HG03457 (cell line): Measurements from ENCODE around the gene PPP1R14C.

Experiments
- ATAC-seq: cut with Tn5 transposase; IDR thresholded peaks from one replicate; pipeline ENCODE4 v1.9.1; 2021; ENCODE audit warnings: moderate number of reproducible peaks; ENCODE audit not compliant: unreplicated experiment

The PPP1R14C gene

GRCh38 chr6:150189122-150189521 lies 46.3 kb downstream of the PPP1R14C start:
- no peak for ATAC-seq

GRCh38 chr6:150191809-150192208 lies 49.0 kb downstream of the PPP1R14C start:
- no peak for ATAC-seq

GRCh38 chr6:150194195-150194594 lies 51.4 kb downstream of the PPP1R14C start:
- no peak for ATAC-seq

DNA sequence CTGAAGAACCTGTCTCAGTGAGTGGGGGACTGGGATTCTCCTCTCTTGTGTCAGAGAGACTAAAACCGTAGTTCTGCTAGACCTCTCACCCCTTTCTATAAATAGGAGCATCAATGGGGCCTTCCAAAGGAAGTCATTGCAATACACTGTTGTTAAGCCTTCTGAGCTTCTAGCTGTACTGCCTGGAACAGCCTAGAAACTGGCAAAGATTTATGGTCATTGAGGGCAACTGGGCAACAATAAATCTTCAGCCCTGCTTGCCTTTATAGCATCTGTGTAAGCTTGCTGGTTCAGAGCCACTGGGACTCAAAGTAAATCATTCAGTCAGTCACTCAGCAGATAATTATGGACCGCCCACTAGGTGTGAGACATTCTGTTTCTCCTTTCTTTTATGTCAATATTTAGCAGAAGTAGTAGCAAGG lies 53.2 kb downstream of the PPP1R14C start:
- ATAC-seq = no peak

DNA sequence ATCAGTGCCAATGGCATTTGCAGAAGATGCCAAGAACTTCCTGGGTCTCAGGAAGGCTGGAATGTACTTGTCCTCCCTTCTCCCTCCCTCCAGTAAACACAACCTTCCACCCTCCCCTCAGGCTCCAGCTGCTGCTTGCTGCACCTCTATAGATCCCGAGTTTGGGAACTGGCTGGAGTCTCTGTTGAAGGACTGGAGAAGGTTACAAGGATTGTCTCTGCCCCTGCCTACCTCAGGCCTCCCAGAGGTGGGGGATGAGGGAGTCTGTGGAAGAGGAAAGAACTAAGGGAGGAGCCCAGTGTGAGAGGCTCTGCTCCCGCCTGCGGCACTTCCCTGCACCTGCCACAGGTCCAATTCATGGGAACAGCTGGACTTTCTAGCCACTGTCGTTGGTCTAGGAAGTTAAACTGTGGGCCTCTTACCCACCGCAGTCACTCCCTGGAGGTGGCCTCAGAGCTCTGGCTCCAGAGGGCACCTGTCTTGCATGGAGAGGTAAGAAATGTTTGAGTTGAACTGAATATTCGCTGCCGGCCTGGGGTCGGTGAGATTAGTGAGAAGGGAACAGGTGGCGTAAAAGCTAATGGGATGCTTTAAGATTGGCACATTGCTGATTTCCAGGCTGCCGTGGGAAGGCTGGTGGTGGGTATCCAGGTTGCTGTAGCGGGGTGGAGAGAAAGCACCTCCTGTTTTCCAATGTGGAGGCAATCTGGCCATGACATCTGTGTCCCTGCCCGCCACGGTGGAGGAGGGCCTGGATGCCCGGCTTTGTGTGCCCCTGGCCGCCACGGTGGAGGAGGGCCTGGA lies 54.3 kb downstream of the PPP1R14C start:
- ATAC-seq = no peak

DNA sequence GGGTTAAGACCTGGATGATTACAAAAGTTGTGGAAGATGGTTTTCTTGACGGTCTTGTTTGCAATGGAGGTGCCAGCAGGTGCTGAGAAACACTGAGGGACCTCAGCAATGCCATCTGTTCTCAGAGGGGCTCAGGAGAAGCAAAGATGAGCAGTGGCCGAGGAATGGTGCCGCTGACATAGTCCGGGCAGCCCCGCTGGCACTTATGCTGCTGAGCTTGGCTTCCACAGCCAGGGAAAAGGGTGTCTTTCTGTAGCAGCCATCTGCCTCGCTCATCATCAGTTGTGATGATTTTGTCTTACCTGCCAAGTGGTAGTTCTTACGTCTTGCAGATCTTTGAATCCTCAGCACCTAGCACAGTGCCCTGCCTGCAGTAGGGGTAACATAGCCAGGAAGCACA lies 55.7 kb downstream of the PPP1R14C start:
- ATAC-seq = no peak

DNA sequence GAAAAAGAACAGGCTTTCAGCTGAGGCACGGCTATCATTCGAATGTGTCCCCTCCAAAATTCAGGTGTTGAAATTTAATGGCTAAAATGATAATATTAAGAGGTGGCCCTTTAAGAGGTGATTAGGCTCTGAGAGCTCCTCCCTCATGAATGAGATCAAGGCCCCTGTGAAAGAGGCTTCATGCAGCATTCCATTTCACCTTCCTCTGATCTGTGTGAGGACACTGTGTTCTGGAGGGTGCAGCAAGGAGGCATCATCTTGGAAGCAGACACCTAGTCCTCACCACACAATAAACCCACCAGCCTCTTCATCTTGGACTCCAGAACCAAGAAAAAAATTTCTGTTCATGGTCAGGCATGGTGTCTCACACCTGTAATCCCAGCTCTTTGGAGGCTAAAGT lies 56.4 kb downstream of the PPP1R14C start:
- ATAC-seq = no peak

DNA sequence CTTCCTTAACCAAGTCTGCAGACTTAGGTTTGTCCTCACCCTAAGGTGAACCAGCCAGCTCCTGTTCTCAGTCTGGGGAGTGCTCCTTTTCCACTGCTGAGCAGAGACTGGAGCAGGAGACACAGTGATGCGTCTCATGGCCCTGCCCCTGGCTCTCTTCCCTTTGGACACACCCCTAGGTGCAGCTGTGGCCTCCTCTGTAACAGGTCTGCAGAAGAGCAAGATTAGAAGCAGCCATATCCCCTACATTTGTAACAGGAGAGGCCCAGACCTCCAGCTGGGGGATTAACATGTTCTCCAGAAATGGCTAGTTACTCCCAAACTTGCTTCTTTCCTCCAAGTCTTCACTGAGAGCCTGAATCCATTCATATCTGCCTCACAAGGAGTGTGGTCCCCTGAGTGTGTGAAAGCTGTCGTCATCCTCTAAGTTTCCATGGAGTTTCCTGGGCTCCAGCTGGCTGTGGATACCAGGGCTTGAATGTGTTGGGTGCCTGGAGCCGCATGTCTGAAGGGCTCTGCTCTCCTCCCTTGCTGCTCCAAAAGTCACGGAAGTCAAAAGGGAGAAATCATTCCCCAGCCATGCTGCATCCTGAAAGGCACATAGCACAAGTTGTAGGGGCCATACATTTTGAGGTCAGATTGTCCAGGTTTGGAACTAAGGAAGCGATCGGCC lies 57.7 kb downstream of the PPP1R14C start:
- ATAC-seq = no peak

DNA sequence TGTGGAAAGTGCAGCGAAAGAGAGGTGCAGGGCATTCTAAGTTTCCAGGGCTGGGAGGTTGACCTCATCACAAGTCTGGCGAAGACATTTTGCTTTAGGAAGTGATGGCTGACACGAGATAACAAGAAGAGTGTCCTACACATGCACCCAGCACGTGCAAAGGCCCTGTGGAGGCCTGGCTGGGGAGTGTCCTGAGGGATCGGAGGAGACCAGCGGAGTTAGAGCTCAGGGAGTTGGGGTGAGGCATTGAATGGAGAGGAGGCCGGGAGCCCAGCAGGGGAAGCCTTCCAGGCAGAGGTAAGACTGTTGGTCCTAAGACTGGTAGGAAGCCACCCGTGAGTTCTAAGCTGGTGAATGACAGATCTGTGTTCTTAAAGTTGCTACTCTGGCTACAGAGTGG lies 58.4 kb downstream of the PPP1R14C start:
- ATAC-seq = no peak

DNA sequence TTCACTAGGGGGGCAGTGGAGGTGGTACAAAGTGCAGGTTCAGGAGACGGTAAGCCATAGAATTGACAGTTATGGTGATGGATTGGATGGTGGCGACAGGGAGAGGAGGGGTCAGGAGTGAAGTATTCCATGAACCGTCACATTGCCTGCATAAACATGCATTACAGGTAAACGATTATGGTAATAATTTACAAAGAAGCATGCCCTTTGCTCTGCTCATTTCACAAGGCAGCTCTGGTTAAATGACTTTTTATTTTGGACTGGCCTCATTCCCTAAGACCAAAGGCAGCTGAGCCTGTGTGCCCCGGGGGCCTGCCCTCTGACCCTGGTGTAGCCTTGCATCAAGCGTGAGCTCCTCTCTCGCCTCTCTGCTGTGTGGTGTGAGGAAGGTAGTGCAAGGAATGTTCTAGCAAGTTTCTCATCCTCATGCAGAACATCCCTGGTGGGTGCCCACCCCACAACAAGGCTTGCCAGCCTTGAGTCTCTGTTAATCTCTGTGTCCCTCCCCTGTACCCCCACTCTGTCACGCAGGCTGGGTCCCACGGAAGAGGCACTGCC lies 59.0 kb downstream of the PPP1R14C start:
- ATAC-seq = no peak

- no peak for ATAC-seq
Observed at GRCh38 chr6:150202404-150202803, 59.6 kb downstream of the PPP1R14C start.

DNA sequence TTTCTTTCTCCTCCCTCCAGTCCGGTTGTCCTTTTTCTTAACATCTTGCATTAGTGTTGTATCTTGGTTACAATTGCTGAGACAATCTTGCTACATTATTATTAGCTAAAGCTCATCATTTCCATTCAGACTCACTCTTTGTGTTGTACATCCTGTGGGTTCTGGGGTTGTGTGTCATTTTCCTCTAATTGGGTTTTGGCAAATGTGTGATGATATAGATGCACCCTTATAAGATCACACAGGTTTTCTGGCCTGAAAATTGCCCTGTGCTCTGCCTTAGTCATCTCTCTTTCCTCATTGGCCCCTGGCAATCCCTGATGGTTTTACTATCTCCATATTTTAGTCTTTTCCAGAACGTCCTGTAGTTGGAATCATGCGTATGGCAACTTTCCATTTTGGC lies 60.1 kb downstream of the PPP1R14C start:
- ATAC-seq = no peak

- ATAC-seq = no peak
Observed at GRCh38 chr6:150203378-150203777, 60.5 kb downstream of the PPP1R14C start.

GRCh38 chr6:150203871-150204545 lies 61.2 kb downstream of the PPP1R14C start:
- ATAC-seq = no peak

- ATAC-seq = no peak
Observed at GRCh38 chr6:150204705-150205472, 62.0 kb downstream of the PPP1R14C start.

GRCh38 chr6:150207931-150208570 lies 65.2 kb downstream of the PPP1R14C start:
- ATAC-seq = no peak

DNA sequence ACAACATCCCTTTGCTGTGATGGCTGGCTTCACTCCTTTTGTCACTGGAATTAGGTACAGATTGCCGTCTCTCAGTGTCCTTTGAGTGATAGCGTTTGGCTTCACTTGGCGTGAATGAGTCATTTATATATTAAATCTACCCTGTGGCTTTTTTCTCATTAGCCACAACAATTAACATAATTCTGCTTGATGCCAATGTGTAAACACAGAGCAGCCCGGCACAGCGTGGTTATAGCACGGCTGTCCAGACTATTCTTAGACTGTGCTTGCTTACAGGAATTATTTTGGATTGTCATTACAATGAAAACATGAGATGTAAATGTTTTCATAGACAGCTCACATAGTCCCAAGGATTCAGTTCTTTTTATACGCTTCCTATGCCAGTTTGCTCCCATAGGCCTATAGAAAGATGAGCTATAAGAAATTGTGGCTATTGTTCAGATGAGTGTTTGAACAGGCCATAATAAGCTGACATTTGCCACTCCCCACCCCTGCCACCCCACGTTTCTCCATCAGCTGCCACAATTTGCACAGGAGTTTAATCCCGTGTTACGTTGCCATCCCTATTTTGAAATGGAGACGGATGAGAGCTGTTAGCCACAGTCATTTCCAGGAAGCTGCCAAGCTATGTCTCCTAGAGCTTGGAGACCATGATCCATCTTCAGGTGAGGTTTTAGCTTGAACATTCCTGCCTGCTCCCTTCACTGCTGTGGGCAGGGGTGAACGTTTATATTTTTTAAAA lies 65.9 kb downstream of the PPP1R14C start:
- ATAC-seq = no peak

DNA sequence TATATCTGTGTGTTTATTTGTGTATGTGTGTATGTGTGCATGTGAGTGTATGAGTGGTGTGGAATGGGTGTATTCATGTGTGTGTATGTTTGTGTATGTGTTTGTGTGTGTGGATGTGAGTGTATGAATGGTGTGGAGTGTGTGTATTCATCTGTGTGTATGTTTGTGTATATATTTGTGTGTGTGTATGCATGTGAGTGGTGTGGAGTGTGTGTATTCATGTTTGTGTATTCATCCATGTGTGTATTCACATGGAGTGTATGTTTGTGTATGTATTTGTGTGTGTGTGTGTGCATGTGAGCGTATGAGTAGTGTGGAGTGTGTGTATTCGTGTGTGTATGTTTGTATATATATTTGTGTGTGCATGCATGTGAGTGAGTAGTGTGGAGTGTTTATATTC lies 66.6 kb downstream of the PPP1R14C start:
- no peak for ATAC-seq

- no peak for ATAC-seq
Observed at GRCh38 chr6:150211700-150212511, 69.1 kb downstream of the PPP1R14C start.
